WTC11 (cell line): ENCODE measurements around the gene COX10.

Experiments used
- ATF6 ChIP-seq: sonication (generic); formaldehyde crosslinking; IDR thresholded peaks from 2 replicates; pipeline ENCODE4 v1.8.1; 2023; ENCODE audit warnings: mild to moderate bottlenecking, missing genetic modification reagents
- ELF4 ChIP-seq: sonication (generic); formaldehyde crosslinking; IDR thresholded peaks from 2 replicates; pipeline ENCODE4 v1.8.1; 2022; ENCODE audit warnings: low read depth, mild to moderate bottlenecking, moderate library complexity, missing genetic modification reagents
- ESRRA ChIP-seq: sonication (generic); formaldehyde crosslinking; IDR thresholded peaks from 2 replicates; pipeline ENCODE4 v1.8.1; 2022; ENCODE audit warnings: mild to moderate bottlenecking, missing genetic modification reagents, borderline replicate concordance
- JUN ChIP-seq: sonication (generic); formaldehyde crosslinking; IDR thresholded peaks from 2 replicates; pipeline ENCODE4 v1.8.0; 2023; ENCODE audit warnings: mild to moderate bottlenecking, missing genetic modification reagents
- MYBL2 ChIP-seq: sonication (generic); formaldehyde crosslinking; IDR thresholded peaks from 2 replicates; pipeline ENCODE4 v1.8.1; 2023; ENCODE audit warnings: mild to moderate bottlenecking, moderate library complexity, missing genetic modification reagents
- NFYB ChIP-seq: sonication (generic); formaldehyde crosslinking; conservative IDR thresholded peaks from 2 replicates; pipeline ENCODE4 v1.8.0; 2022; ENCODE audit warnings: low read depth, missing genetic modification reagents
- TF ChIP-seq, protein P1 (sequence below): fragments of 200-600 bp; IDR thresholded peaks from 2 replicates; pipeline ENCODE4 v1.8.0; 2022; ENCODE audit warnings: antibody characterized with exemption

DNA sequence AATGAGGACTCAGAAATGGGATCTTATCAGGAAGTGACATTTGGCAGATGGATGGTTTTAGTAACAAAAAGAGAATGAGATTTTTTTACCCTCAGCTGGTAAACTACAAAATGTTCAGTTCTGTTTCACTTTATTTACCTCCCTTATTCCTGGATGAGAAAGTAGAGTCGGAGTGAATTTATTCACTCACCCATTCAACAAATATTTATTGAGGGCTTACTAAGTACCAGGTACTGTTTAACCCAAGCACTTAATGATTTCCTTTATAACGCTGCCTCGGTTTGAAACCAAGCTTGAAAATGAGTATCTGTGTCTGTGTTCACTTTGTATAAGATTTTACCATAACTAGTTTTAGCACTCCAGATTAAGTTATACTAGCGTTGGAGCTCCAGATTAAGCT, 129.3 kb downstream of the COX10 start:
- TF ChIP-seq MYBL2 (CRISPR knock-in tag) (no peak), NFYB (CRISPR knock-in tag) (no peak), ATF6 (CRISPR knock-in tag) (no peak), JUN (CRISPR knock-in tag) (no peak), ELF4 (CRISPR knock-in tag) (no peak), ESRRA (CRISPR knock-in tag) (no peak)
- TF ChIP-seq, protein P1, sequence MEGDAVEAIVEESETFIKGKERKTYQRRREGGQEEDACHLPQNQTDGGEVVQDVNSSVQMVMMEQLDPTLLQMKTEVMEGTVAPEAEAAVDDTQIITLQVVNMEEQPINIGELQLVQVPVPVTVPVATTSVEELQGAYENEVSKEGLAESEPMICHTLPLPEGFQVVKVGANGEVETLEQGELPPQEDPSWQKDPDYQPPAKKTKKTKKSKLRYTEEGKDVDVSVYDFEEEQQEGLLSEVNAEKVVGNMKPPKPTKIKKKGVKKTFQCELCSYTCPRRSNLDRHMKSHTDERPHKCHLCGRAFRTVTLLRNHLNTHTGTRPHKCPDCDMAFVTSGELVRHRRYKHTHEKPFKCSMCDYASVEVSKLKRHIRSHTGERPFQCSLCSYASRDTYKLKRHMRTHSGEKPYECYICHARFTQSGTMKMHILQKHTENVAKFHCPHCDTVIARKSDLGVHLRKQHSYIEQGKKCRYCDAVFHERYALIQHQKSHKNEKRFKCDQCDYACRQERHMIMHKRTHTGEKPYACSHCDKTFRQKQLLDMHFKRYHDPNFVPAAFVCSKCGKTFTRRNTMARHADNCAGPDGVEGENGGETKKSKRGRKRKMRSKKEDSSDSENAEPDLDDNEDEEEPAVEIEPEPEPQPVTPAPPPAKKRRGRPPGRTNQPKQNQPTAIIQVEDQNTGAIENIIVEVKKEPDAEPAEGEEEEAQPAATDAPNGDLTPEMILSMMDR = no peak
